ENCODE results near the gene FBXL17. TPM values are rescaled to one million over a fixed set of nuclear protein-coding genes. Genes with fewer than 3 reads are reported as not detected.

The FBXL17 gene
- total and polyA plus RNA-seq, 4 donors, result 2.1 to 14.1 (median 6.3) TPM

DNA sequence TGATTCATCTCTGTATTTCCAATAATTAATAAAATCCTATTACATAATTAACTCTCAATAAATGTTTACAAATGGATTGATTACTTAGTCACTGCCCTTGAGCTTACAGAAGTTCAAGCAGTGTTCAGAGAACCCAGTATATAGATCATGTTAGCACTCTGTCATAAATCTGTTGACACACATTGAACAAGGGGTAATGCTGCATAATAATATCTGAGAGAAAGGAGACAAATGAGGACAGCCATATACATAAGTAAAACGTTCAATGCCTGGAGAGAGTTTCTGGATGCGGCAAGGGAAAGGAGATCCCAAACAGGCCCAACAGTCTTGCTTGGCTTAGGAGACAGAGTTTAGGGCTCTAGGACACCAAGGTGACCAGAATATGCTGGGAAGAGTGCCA lies 270.2 kb downstream of the FBXL17 start:
- 86% methylated on average over 2 of the region's 2 CpGs for WGBS
- no peak overlapping the region for H3K27ac ChIP-seq (ENCODE audit: low read depth in 1 of 2, low read length in 2 of 2)
- TF ChIP-seq, protein P1, sequence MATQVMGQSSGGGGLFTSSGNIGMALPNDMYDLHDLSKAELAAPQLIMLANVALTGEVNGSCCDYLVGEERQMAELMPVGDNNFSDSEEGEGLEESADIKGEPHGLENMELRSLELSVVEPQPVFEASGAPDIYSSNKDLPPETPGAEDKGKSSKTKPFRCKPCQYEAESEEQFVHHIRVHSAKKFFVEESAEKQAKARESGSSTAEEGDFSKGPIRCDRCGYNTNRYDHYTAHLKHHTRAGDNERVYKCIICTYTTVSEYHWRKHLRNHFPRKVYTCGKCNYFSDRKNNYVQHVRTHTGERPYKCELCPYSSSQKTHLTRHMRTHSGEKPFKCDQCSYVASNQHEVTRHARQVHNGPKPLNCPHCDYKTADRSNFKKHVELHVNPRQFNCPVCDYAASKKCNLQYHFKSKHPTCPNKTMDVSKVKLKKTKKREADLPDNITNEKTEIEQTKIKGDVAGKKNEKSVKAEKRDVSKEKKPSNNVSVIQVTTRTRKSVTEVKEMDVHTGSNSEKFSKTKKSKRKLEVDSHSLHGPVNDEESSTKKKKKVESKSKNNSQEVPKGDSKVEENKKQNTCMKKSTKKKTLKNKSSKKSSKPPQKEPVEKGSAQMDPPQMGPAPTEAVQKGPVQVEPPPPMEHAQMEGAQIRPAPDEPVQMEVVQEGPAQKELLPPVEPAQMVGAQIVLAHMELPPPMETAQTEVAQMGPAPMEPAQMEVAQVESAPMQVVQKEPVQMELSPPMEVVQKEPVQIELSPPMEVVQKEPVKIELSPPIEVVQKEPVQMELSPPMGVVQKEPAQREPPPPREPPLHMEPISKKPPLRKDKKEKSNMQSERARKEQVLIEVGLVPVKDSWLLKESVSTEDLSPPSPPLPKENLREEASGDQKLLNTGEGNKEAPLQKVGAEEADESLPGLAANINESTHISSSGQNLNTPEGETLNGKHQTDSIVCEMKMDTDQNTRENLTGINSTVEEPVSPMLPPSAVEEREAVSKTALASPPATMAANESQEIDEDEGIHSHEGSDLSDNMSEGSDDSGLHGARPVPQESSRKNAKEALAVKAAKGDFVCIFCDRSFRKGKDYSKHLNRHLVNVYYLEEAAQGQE (IDR thresholded peaks at IDR 0.05), result no peak
- TF ChIP-seq EGR1 (IDR thresholded peaks at IDR 0.05; ENCODE audit: low read depth in 2 of 2), result no peak
- no peak for TF ChIP-seq HNF4A (conservative IDR thresholded peaks at IDR 0.05)
- TF ChIP-seq RAD21 (IDR thresholded peaks at IDR 0.05), result no peak
- no peak for TF ChIP-seq SP1 (IDR thresholded peaks at IDR 0.05)
- TF ChIP-seq, protein P2, sequence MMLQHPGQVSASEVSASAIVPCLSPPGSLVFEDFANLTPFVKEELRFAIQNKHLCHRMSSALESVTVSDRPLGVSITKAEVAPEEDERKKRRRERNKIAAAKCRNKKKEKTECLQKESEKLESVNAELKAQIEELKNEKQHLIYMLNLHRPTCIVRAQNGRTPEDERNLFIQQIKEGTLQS (IDR thresholded peaks at IDR 0.05), result no peak
- no peak for TF ChIP-seq YY1 (IDR thresholded peaks at IDR 0.05)
- TF ChIP-seq RXRA (IDR thresholded peaks at IDR 0.05), result no peak
- TF ChIP-seq, protein P3, sequence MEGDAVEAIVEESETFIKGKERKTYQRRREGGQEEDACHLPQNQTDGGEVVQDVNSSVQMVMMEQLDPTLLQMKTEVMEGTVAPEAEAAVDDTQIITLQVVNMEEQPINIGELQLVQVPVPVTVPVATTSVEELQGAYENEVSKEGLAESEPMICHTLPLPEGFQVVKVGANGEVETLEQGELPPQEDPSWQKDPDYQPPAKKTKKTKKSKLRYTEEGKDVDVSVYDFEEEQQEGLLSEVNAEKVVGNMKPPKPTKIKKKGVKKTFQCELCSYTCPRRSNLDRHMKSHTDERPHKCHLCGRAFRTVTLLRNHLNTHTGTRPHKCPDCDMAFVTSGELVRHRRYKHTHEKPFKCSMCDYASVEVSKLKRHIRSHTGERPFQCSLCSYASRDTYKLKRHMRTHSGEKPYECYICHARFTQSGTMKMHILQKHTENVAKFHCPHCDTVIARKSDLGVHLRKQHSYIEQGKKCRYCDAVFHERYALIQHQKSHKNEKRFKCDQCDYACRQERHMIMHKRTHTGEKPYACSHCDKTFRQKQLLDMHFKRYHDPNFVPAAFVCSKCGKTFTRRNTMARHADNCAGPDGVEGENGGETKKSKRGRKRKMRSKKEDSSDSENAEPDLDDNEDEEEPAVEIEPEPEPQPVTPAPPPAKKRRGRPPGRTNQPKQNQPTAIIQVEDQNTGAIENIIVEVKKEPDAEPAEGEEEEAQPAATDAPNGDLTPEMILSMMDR (IDR thresholded peaks at IDR 0.05; ENCODE audit: low read depth, low read length, missing input control), result no peak
- TF ChIP-seq, protein P4, sequence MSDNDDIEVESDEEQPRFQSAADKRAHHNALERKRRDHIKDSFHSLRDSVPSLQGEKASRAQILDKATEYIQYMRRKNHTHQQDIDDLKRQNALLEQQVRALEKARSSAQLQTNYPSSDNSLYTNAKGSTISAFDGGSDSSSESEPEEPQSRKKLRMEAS (IDR thresholded peaks at IDR 0.05), result no peak
- TF ChIP-seq GABPA (IDR thresholded peaks at IDR 0.05 in 1 of 2, conservative IDR thresholded peaks at IDR 0.05 in 1 of 2), result no peak
- TF ChIP-seq, protein P5, sequence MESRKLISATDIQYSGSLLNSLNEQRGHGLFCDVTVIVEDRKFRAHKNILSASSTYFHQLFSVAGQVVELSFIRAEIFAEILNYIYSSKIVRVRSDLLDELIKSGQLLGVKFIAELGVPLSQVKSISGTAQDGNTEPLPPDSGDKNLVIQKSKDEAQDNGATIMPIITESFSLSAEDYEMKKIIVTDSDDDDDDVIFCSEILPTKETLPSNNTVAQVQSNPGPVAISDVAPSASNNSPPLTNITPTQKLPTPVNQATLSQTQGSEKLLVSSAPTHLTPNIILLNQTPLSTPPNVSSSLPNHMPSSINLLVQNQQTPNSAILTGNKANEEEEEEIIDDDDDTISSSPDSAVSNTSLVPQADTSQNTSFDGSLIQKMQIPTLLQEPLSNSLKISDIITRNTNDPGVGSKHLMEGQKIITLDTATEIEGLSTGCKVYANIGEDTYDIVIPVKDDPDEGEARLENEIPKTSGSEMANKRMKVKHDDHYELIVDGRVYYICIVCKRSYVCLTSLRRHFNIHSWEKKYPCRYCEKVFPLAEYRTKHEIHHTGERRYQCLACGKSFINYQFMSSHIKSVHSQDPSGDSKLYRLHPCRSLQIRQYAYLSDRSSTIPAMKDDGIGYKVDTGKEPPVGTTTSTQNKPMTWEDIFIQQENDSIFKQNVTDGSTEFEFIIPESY (IDR thresholded peaks at IDR 0.05), result no peak
- TF ChIP-seq HNF4G (IDR thresholded peaks at IDR 0.05), result no peak
- TF ChIP-seq NR2F2 (IDR thresholded peaks at IDR 0.05), result no peak
- H3K4me1 ChIP-seq (ENCODE audit: control insufficient read depth in 4 of 4, insufficient read depth in 4 of 4, low read length in 3 of 4), result no peaks in the 10 kb centered on the region
- H3K9ac ChIP-seq (ENCODE audit: low read depth in 1 of 2, low read length in 2 of 2), result no peak overlapping the region
- no peaks in the 10 kb centered on the region for H3K27me3 ChIP-seq (ENCODE audit: control insufficient read depth in 4 of 4, insufficient read depth in 4 of 4, low read length in 3 of 4)
- H3K36me3 ChIP-seq (ENCODE audit: control insufficient read depth in 4 of 4, insufficient read depth in 3 of 4, low read depth in 1 of 4, low read length in 3 of 4), result no peaks in the 10 kb centered on the region
- H3K4me3 ChIP-seq (ENCODE audit: low read depth in 1 of 3, low read length in 3 of 3), result no peak overlapping the region
- DNase-seq (ENCODE audit: low spot score), result no peak
- no peaks in the 10 kb centered on the region for H3K9me3 ChIP-seq (ENCODE audit: control insufficient read depth in 4 of 4, low read length in 3 of 4)

DNA sequence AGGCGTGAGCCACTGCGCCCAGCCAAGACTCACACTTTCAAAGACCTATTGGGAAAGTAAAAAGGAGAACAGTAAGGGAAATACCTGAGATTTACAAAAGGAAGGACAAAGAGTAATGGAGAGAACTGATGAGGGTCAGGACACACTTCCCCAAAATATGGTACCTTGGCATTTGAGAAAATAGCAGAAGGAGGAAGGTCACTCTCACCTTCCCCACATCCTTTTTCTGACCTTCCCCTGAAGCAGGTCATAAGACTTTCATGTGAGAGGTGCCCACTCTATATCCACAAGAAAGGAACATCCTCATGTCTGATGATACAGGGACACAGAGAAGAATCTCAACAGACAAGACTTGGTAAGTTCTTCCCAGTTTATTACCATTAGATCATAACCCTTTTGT lies 272.8 kb downstream of the FBXL17 start:
- Histone ChIP-seq H3K9ac (ENCODE audit: low read depth in 1 of 2, low read length in 2 of 2) (no peak overlapping the region), H3K27me3 (ENCODE audit: control insufficient read depth in 4 of 4, insufficient read depth in 4 of 4, low read length in 3 of 4) (no peaks in the 10 kb centered on the region), H3K27ac (ENCODE audit: low read depth in 1 of 2, low read length in 2 of 2) (no peak overlapping the region), H3K9me3 (ENCODE audit: control insufficient read depth in 4 of 4, low read length in 3 of 4) (no peaks in the 10 kb centered on the region), H3K4me1 (ENCODE audit: control insufficient read depth in 4 of 4, insufficient read depth in 4 of 4, low read length in 3 of 4) (no peaks in the 10 kb centered on the region), H3K36me3 (ENCODE audit: control insufficient read depth in 4 of 4, insufficient read depth in 3 of 4, low read depth in 1 of 4, low read length in 3 of 4) (no peaks in the 10 kb centered on the region), H3K4me3 (ENCODE audit: low read depth in 1 of 3, low read length in 3 of 3) (no peak overlapping the region)
- 100% methylated on average over 2 of the region's 2 CpGs for WGBS
- DNase-seq (ENCODE audit: low spot score), result no peak
- TF ChIP-seq, protein P1 (IDR thresholded peaks at IDR 0.05), result no peak
- TF ChIP-seq TAF1 (conservative IDR thresholded peaks at IDR 0.05) (no peak), NR2F2 (IDR thresholded peaks at IDR 0.05) (no peak), HNF4A (conservative IDR thresholded peaks at IDR 0.05) (no peak)

Measured in liver (tissue), 9 donors.